DND-41 (cell line): ENCODE results near the gene CDH12.

ENCODE experiments used
- ATAC-seq: fragments of 200-7000 bp; cut with Tn5 transposase; 3 replicates; pipeline ENCODE4 v1.9.1; 2021; ENCODE audit warnings: low read depth; ENCODE audit not compliant: insufficient read depth
- DNase-seq: peaks from one replicate; pipeline ENCODE4 v3.0.0-alpha.2; 2020
- H2AFZ ChIP-seq: 2 replicates; pipeline ENCODE4 v1.6.0; 2012; ENCODE audit warnings: low read depth, low read length
- H3K27ac ChIP-seq: 2 replicates; pipeline ENCODE4 v1.5.1; 2012; ENCODE audit warnings: low read length, inconsistent platforms
- H3K27me3 ChIP-seq: fragments of 200-600 bp; sonication (generic); 2 replicates; pipeline ENCODE4 v1.6.0; 2012; ENCODE audit warnings: low read length, mild to moderate bottlenecking, inconsistent platforms; ENCODE audit not compliant: insufficient read depth, poor library complexity
- H3K36me3 ChIP-seq: 2 replicates; pipeline ENCODE4 v1.5.1; 2012; ENCODE audit warnings: low read length, inconsistent platforms; ENCODE audit not compliant: insufficient read depth
- H3K4me1 ChIP-seq: 2 replicates; pipeline ENCODE4 v1.5.1; 2012; ENCODE audit warnings: mild to moderate bottlenecking, low read length; ENCODE audit not compliant: insufficient read depth
- H3K4me2 ChIP-seq: 2 replicates; pipeline ENCODE4 v1.6.0; 2012; ENCODE audit warnings: mild to moderate bottlenecking, moderate library complexity, low read length, inconsistent platforms; ENCODE audit not compliant: insufficient read depth
- H3K4me3 ChIP-seq, 2 experiments: fragments of 200-600 bp in 1 of 2; shearing (Covaris generic) in 1 of 2; 2 replicates each; pipeline ENCODE4 v1.5.1; 2012 to 2016; ENCODE audit warnings: inconsistent platforms in 2 of 2, low read length in 2 of 2, mild to moderate bottlenecking in 2 of 2, low read depth in 1 of 2, moderate library complexity in 1 of 2
- H3K79me2 ChIP-seq: 2 replicates; pipeline ENCODE4 v1.6.0; 2012; ENCODE audit warnings: low read length, inconsistent platforms; ENCODE audit not compliant: insufficient read depth
- H3K9ac ChIP-seq: 2 replicates; pipeline ENCODE4 v1.6.0; 2012; ENCODE audit warnings: low read depth, mild to moderate bottlenecking, inconsistent platforms, low read length, moderate library complexity
- H3K9me3 ChIP-seq: 2 replicates; pipeline ENCODE4 v1.5.1; 2012; ENCODE audit warnings: low read length, moderate library complexity, mild to moderate bottlenecking, inconsistent platforms; ENCODE audit not compliant: insufficient read depth, severe bottlenecking
- H4K20me1 ChIP-seq: 2 replicates; pipeline ENCODE4 v1.6.0; 2012; ENCODE audit warnings: low read length; ENCODE audit not compliant: insufficient read depth
- EZH2 ChIP-seq: IDR thresholded peaks from 3 replicates; pipeline ENCODE4 v1.6.1; 2012; ENCODE audit warnings: borderline replicate concordance, low read depth, mild to moderate bottlenecking, moderate library complexity, low read length, inconsistent platforms; ENCODE audit not compliant: severe bottlenecking
- TF ChIP-seq, protein P1 (sequence below): IDR thresholded peaks from 2 replicates; pipeline ENCODE4 v1.5.1; 2012; ENCODE audit warnings: borderline replicate concordance, low read length, moderate library complexity, mild to moderate bottlenecking; ENCODE audit not compliant: poor library complexity, severe bottlenecking; ENCODE audit errors: extremely low read depth

The CDH12 gene

DNA sequence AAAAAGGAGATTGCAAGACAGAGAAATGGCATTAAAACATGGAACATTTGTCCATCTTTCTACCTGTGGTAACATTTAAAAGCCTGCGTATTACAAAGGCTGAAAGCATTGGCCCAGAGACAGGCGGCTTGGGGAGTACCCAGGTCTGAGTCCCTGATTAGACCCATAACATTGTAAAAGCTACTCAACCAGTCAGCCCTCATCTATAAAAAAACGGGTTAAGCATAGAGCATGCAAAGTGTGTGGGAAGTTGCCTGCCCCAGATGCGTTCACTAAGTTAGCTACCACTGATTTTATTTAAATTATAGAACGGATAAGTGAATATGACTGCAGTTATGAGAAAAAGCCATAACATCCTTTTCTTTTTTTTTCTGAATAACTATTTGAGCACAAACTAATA is 276.1 kb downstream of the CDH12 start:
- ATAC-seq (no peak), DNase-seq (no peak)
- TF ChIP-seq EZH2: no peak
- TF ChIP-seq, protein P1, sequence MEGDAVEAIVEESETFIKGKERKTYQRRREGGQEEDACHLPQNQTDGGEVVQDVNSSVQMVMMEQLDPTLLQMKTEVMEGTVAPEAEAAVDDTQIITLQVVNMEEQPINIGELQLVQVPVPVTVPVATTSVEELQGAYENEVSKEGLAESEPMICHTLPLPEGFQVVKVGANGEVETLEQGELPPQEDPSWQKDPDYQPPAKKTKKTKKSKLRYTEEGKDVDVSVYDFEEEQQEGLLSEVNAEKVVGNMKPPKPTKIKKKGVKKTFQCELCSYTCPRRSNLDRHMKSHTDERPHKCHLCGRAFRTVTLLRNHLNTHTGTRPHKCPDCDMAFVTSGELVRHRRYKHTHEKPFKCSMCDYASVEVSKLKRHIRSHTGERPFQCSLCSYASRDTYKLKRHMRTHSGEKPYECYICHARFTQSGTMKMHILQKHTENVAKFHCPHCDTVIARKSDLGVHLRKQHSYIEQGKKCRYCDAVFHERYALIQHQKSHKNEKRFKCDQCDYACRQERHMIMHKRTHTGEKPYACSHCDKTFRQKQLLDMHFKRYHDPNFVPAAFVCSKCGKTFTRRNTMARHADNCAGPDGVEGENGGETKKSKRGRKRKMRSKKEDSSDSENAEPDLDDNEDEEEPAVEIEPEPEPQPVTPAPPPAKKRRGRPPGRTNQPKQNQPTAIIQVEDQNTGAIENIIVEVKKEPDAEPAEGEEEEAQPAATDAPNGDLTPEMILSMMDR: no peak
- H3K9me3 ChIP-seq: no peaks in the 10 kb centered on the region
- no peak overlapping the region for H3K9ac ChIP-seq
- H3K79me2 ChIP-seq: no peaks in the 10 kb centered on the region
- no peaks in the 10 kb centered on the region for H3K27me3 ChIP-seq
- H3K4me3 ChIP-seq: no peak overlapping the region
- no peaks in the 10 kb centered on the region for H3K36me3 ChIP-seq
- H3K27ac ChIP-seq: no peak overlapping the region
- H3K4me2 ChIP-seq: no peak overlapping the region
- H3K4me1 ChIP-seq: no peaks in the 10 kb centered on the region
- no peak overlapping the region for H2AFZ ChIP-seq
- H4K20me1 ChIP-seq: no peaks in the 10 kb centered on the region

DNA sequence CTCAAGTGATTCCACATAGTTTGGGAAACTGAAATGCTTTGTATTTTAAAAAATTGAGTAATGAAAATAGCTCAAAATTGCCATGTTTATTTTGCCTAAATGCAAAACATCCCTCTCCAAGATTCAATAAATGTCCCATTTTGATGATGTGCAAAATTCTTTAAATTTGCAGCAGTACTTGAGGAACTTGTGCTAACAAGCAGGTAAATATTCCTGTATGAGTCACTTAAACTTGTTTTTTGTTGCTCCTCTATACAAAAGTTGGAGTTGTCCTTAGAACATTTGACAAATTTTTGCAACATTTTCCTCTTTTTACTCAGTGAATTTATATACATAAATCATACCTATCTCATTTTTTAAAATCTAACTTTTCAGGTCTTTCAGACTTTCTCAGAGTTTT is 280.2 kb downstream of the CDH12 start:
- Histone ChIP-seq H3K27me3 (no peaks in the 10 kb centered on the region), H3K36me3 (no peaks in the 10 kb centered on the region), H3K9me3 (no peaks in the 10 kb centered on the region), H2AFZ (no peak overlapping the region), H3K27ac (no peak overlapping the region), H4K20me1 (no peaks in the 10 kb centered on the region), H3K4me2 (no peak overlapping the region), H3K79me2 (no peaks in the 10 kb centered on the region), H3K4me3 (no peak overlapping the region), H3K4me1 (no peaks in the 10 kb centered on the region), H3K9ac (no peak overlapping the region)
- ATAC-seq (no peak), DNase-seq (no peak)
- TF ChIP-seq EZH2: no peak
- TF ChIP-seq, protein P1: no peak

DNA sequence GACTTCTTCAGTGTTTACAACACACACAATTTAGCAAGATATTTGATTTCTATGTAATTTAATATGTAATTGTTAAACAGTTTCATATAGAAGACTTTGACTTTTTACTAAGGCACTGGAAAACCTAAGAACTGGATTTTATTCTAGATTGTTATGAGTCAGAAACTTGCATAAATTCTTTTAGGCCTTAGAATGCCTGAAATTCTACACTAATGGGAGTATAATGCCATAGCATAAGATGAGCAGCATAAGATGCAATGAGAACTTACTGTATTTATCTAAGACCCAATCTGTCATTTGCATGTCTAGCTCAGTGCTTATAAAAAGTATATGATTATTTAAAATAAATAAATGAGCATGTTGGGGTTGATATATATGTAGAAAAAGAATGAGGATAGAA is 285.2 kb downstream of the CDH12 start:
- no peaks in the 10 kb centered on the region for H3K4me1 ChIP-seq
- ATAC-seq (no peak), DNase-seq (no peak)
- no peak overlapping the region for H2AFZ ChIP-seq
- H3K4me3 ChIP-seq: no peak overlapping the region
- H3K4me2 ChIP-seq: no peak overlapping the region
- TF ChIP-seq, protein P1: no peak
- TF ChIP-seq EZH2: no peak
- no peaks in the 10 kb centered on the region for H3K27me3 ChIP-seq
- H3K79me2 ChIP-seq: no peaks in the 10 kb centered on the region
- no peak overlapping the region for H3K9ac ChIP-seq
- H3K9me3 ChIP-seq: no peaks in the 10 kb centered on the region
- no peaks in the 10 kb centered on the region for H4K20me1 ChIP-seq
- no peaks in the 10 kb centered on the region for H3K36me3 ChIP-seq
- H3K27ac ChIP-seq: no peak overlapping the region

DNA sequence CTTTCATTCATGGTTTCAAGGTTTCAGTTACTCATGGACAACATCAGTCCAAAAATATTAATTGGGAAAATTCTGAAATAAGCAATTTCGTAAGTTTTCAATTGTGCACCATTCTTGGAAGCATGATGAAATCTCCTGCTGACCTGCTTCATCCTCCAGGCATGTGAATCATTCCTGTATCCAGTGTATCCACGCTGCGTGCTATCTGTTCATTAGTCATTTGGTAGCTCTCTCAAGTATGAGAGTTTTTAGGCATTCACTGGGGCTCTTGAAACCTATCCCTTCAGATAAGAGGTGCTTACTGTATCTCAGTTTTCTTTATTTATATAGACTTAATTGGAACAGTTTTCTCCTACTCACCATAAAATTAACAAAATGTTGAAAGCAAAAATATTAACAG is 293.0 kb downstream of the CDH12 start:
- no peak overlapping the region for H3K4me2 ChIP-seq
- H3K4me1 ChIP-seq: no peaks in the 10 kb centered on the region
- no peak for ATAC-seq
- H3K79me2 ChIP-seq: no peaks in the 10 kb centered on the region
- no peak for DNase-seq
- no peaks in the 10 kb centered on the region for H3K9me3 ChIP-seq
- H3K27me3 ChIP-seq: no peaks in the 10 kb centered on the region
- no peak for TF ChIP-seq EZH2
- TF ChIP-seq, protein P1: no peak
- no peak overlapping the region for H3K27ac ChIP-seq
- H3K36me3 ChIP-seq: no peaks in the 10 kb centered on the region
- no peaks in the 10 kb centered on the region for H4K20me1 ChIP-seq
- no peak overlapping the region for H3K4me3 ChIP-seq
- no peak overlapping the region for H3K9ac ChIP-seq
- H2AFZ ChIP-seq: no peak overlapping the region
